Activated CD8-positive, alpha-beta T cell treated with anti-CD3 and anti-CD28 coated beads, Interleukin-2, amount 10 ng/mL, durations not matched to agents 7 days and 5 days (primary cell): ENCODE results near the gene VPS26B. TPM values are rescaled to one million over a fixed set of nuclear protein-coding genes. Genes with fewer than 3 reads are reported as not detected.
"Not testable (repeated sequence)": the region's sequence is repeated elsewhere in the genome, so short reads cannot be mapped to it uniquely, and the experiment has no call there.

ENCODE experiments used
- ATAC-seq: fragments of 150-1000 bp; cut with Tn5 transposase; one replicate; pipeline ENCODE4 v1.10.0; 2021; ENCODE audit warnings: moderate library complexity
- CTCF ChIA-PET: fragments of 350-600 bp; sonication (Branson Sonifier 250); formaldehyde crosslinking; loops from one replicate; lab custom pipeline; 2021; ENCODE audit warnings: antibody characterized with exemption; lab: Charles Lee
- POLR2A ChIA-PET: fragments of 350-600 bp; sonication (Branson Sonifier 250); formaldehyde crosslinking; loops from one replicate; lab custom pipeline; 2021; ENCODE audit warnings: antibody characterized with exemption; lab: Charles Lee
- DNase-seq: peaks from one replicate; pipeline ENCODE4 v3.0.0-alpha.2; 2020
- H3K27ac Mint-ChIP-seq: one replicate; pipeline ENCODE4 v1.8.0; 2021; ENCODE audit warnings: mild to moderate bottlenecking, mixed read lengths
- H3K27me3 Mint-ChIP-seq: one replicate; pipeline ENCODE4 v1.8.0; 2021; ENCODE audit warnings: low read depth, mixed read lengths
- H3K36me3 Mint-ChIP-seq: one replicate; pipeline ENCODE4 v1.8.0; 2021; ENCODE audit warnings: low read depth, mixed read lengths
- H3K4me1 Mint-ChIP-seq: one replicate; pipeline ENCODE4 v1.8.0; 2021; ENCODE audit warnings: low read depth, mixed read lengths
- H3K4me3 Mint-ChIP-seq: one replicate; pipeline ENCODE4 v1.8.0; 2021; ENCODE audit warnings: mild to moderate bottlenecking, mixed read lengths
- H3K9me3 Mint-ChIP-seq: one replicate; pipeline ENCODE4 v1.8.0; 2022; ENCODE audit warnings: mixed read lengths; ENCODE audit not compliant: insufficient read depth
- total RNA-seq, 2 experiments: library from RNA; stranded (reverse); gene quantifications; one replicate each; pipeline ENCODE4 v1.2.3, GENCODE V29; 2021

The VPS26B gene
- total RNA-seq, 2 experiments from 2014 or later, result 55.1 TPM

- Mint-ChIP-seq H3K9me3 (no peaks in the 10 kb centered on the region), H3K4me3 (no peak overlapping the region), H3K4me1 (peaks cover 62% of the 10 kb centered on the region), H3K36me3 (peaks cover 3% of the 10 kb centered on the region), H3K27ac (no peak overlapping the region), H3K27me3 (peaks cover 3% of the 10 kb centered on the region)
- ChIA-PET CTCF (interaction anchor here (2.5 to 6.6 kb wide), 2 partner anchors 9 to 19 kb away, joined by 7 to 94 read pairs; partner anchors contain the start of genes ACAD8 and THYN1), POLR2A (interaction anchor here (1.3 to 4.3 kb wide), 2 partner anchors 16 to 48 kb away, joined by 3 to 32 read pairs; partner anchors contain the start of genes NCAPD3 and VPS26B)
- no peak for ATAC-seq
- no peak for DNase-seq
Observed at GRCh38 chr11:134272381-134273316, 48.2 kb downstream of the VPS26B start.

- Mint-ChIP-seq H3K36me3 (peaks cover 4% of the 10 kb centered on the region), H3K4me3 (no peak overlapping the region), H3K27me3 (peaks cover 3% of the 10 kb centered on the region), H3K9me3 (peaks cover 3% of the 10 kb centered on the region), H3K27ac (no peak overlapping the region), H3K4me1 (peaks cover 62% of the 10 kb centered on the region)
- ATAC-seq (no peak), DNase-seq (no peak)
- ChIA-PET POLR2A (interaction anchor here (0.6 to 4.3 kb wide), 5 partner anchors 17 to 316 kb away, joined by 3 to 32 read pairs (median 4); partner anchors contain the start of genes NCAPD3 and VPS26B), CTCF (interaction anchor here (1.4 to 6.6 kb wide), 4 partner anchors 10 to 45 kb away, joined by 3 to 94 read pairs (median 7); partner anchors contain the start of genes ACAD8 and THYN1)
Observed at GRCh38 chr11:134273317-134273712, 48.8 kb downstream of the VPS26B start.

GRCh38 chr11:134275188-134275533, 50.7 kb downstream of the VPS26B start:
- peaks cover 9% of the 10 kb centered on the region for H3K36me3 Mint-ChIP-seq
- H3K4me3 Mint-ChIP-seq, result peak overlapping the region; percentile 96
- CTCF ChIA-PET, result interaction anchor here (0.7 to 6.6 kb wide), 8 partner anchors 12 to 67 kb away, joined by 3 to 94 read pairs (median 8); partner anchors contain the start of genes NCAPD3 and VPS26B
- POLR2A ChIA-PET, result interaction anchor here (2.6 to 4.3 kb wide), 2 partner anchors 22 to 50 kb away, joined by 14 to 32 read pairs; partner anchors contain the start of genes ACAD8, NCAPD3, THYN1 and VPS26B
- peaks cover 8% of the 10 kb centered on the region for H3K9me3 Mint-ChIP-seq
- peaks cover 57% of the 10 kb centered on the region for H3K4me1 Mint-ChIP-seq
- no peak for DNase-seq
- peak overlapping the region; percentile 96 for H3K27ac Mint-ChIP-seq
- H3K27me3 Mint-ChIP-seq, result peaks cover 8% of the 10 kb centered on the region
- no peak for ATAC-seq

GRCh38 chr11:134275534-134276395, 51.3 kb downstream of the VPS26B start, which contains the start of gene GLB1L3:
Gene GLB1L3 (plus strand): TSS chr11:134276379. CDS start chr11:134276741, 362 bp downstream.
- ChIA-PET POLR2A (interaction anchor here (0.7 to 4.3 kb wide), 4 partner anchors 14 to 51 kb away, joined by 3 to 32 read pairs (median 9); partner anchors contain the start of genes ACAD8, NCAPD3, THYN1 and VPS26B), CTCF (interaction anchor here (0.7 to 6.6 kb wide), 17 partner anchors 12 to 247 kb away, joined by 3 to 94 read pairs (median 4); partner anchors contain the start of genes ACAD8, NCAPD3, THYN1 and VPS26B)
- peaks cover 8% of the 10 kb centered on the region for H3K9me3 Mint-ChIP-seq
- H3K4me1 Mint-ChIP-seq, result peaks cover 51% of the 10 kb centered on the region
- H3K4me3 Mint-ChIP-seq, result peak within 1 kb of the TSS; percentile 96
- peaks cover 9% of the 10 kb centered on the region for H3K36me3 Mint-ChIP-seq
- ATAC-seq (peak; percentile 94), DNase-seq (peak; percentile 90)
- peak within 1 kb of the TSS; percentile 96 for H3K27ac Mint-ChIP-seq
- peaks cover 8% of the 10 kb centered on the region for H3K27me3 Mint-ChIP-seq

GRCh38 chr11:134276396-134277182, 52.1 kb downstream of the VPS26B start:
- Mint-ChIP-seq H3K27me3 (peaks cover 8% of the 10 kb centered on the region), H3K9me3 (peaks cover 8% of the 10 kb centered on the region), H3K27ac (peak overlapping the region; percentile 96), H3K36me3 (peaks cover 9% of the 10 kb centered on the region), H3K4me3 (peak overlapping the region; percentile 96), H3K4me1 (peaks cover 43% of the 10 kb centered on the region)
- ATAC-seq (peak; percentile 15), DNase-seq (no peak)
- POLR2A ChIA-PET, result interaction anchor here (0.7 to 4.3 kb wide), 5 partner anchors 15 to 52 kb away, joined by 3 to 32 read pairs (median 4); partner anchors contain the start of genes ACAD8, NCAPD3, THYN1 and VPS26B
- CTCF ChIA-PET, result interaction anchor here (1.0 to 6.6 kb wide), 13 partner anchors 13 to 248 kb away, joined by 3 to 94 read pairs (median 4); partner anchors contain the start of genes ACAD8, NCAPD3, THYN1 and VPS26B

- POLR2A ChIA-PET, result interaction anchor here (0.8 to 2.6 kb wide), 3 partner anchors 24 to 53 kb away, joined by 3 to 14 read pairs (median 4); partner anchors contain the start of genes ACAD8, NCAPD3, THYN1 and VPS26B
- H3K27ac Mint-ChIP-seq, result peak overlapping the region; percentile 34
- DNase-seq (no peak), ATAC-seq (no peak)
- H3K4me1 Mint-ChIP-seq, result peaks cover 38% of the 10 kb centered on the region
- H3K4me3 Mint-ChIP-seq, result peak overlapping the region; percentile 65
- H3K27me3 Mint-ChIP-seq, result peaks cover 8% of the 10 kb centered on the region
- peaks cover 8% of the 10 kb centered on the region for H3K9me3 Mint-ChIP-seq
- H3K36me3 Mint-ChIP-seq, result peaks cover 9% of the 10 kb centered on the region
- CTCF ChIA-PET, result interaction anchor here (1.1 to 6.6 kb wide), 3 partner anchors 14 to 33 kb away, joined by 4 to 94 read pairs (median 6); partner anchors contain the start of genes ACAD8 and THYN1
Observed at GRCh38 chr11:134277183-134278001, 52.9 kb downstream of the VPS26B start.

- Mint-ChIP-seq H3K9me3 (peaks cover 8% of the 10 kb centered on the region), H3K27ac (no peak overlapping the region), H3K27me3 (peaks cover 8% of the 10 kb centered on the region), H3K4me3 (no peak overlapping the region), H3K36me3 (peaks cover 9% of the 10 kb centered on the region), H3K4me1 (peaks cover 28% of the 10 kb centered on the region)
- POLR2A ChIA-PET, result interaction anchor here (0.8 to 1.1 kb wide), 2 partner anchors 15 to 54 kb away, joined by 4 to 6 read pairs; partner anchors contain the start of genes NCAPD3 and VPS26B
- CTCF ChIA-PET, result interaction anchor here (0.9 to 1.3 kb wide), 3 partner anchors 15 to 77 kb away, joined by 3 to 4 read pairs (median 4); no protein-coding TSS in a partner anchor
- DNase-seq (no peak), ATAC-seq (no peak)
Observed at GRCh38 chr11:134278356-134278755, 53.9 kb downstream of the VPS26B start.

- H3K4me1 Mint-ChIP-seq, H3K4me3 Mint-ChIP-seq, H3K27ac Mint-ChIP-seq, CTCF ChIA-PET, H3K27me3 Mint-ChIP-seq, H3K36me3 Mint-ChIP-seq, ATAC-seq, POLR2A ChIA-PET, DNase-seq, H3K9me3 Mint-ChIP-seq: not testable (repeated sequence)
Observed at GRCh38 chr11:134281635-134282034, 57.2 kb downstream of the VPS26B start.
